Astrocyte of the cerebellum (primary cell): ENCODE results near the gene SRSF2.

Source experiments
- DNase-seq: peaks from one replicate; pipeline ENCODE4 v3.0.0-alpha.2; 2011; ENCODE audit warnings: low read depth
- H3K4me3 ChIP-seq: 2 replicates; pipeline ENCODE4 v1.5.1; 2011; ENCODE audit warnings: mild to moderate bottlenecking, low read depth, low read length, moderate library complexity
- in situ Hi-C: cut with HindIII; loops from 2 replicates; pipeline ENCODE4 v1.10.0; 2017; ENCODE audit warnings: low sequenced_read_pairs
- TF ChIP-seq, protein P1 (sequence below): IDR thresholded peaks from 2 replicates; pipeline ENCODE4 v1.5.1; 2012; ENCODE audit warnings: low read length, low read depth, moderate library complexity, mild to moderate bottlenecking; ENCODE audit errors: missing control alignments

Gene SRSF2

DNA sequence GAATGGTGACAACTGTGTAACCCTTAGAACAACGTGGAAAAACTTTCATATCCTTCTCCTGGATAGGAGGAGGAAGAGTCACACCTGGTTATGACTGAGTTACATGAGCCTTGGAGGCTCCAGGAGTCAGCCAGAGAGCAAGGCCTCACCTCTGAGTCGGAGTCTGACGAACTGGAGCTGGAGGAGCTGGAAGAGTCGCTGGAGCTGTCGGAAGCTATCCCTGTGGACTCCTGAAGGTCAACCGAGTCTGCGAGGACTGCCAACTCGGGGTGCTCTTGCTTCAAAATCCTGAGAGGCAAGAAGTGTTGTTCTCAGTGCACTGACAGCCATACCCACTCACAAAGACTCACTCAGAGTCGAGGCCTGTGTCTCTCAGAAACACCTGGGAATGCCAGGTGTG lies 16.9 kb downstream of the SRSF2 start:
- no peak for DNase-seq
- in situ Hi-C loops: no loop called here
- TF ChIP-seq, protein P1, sequence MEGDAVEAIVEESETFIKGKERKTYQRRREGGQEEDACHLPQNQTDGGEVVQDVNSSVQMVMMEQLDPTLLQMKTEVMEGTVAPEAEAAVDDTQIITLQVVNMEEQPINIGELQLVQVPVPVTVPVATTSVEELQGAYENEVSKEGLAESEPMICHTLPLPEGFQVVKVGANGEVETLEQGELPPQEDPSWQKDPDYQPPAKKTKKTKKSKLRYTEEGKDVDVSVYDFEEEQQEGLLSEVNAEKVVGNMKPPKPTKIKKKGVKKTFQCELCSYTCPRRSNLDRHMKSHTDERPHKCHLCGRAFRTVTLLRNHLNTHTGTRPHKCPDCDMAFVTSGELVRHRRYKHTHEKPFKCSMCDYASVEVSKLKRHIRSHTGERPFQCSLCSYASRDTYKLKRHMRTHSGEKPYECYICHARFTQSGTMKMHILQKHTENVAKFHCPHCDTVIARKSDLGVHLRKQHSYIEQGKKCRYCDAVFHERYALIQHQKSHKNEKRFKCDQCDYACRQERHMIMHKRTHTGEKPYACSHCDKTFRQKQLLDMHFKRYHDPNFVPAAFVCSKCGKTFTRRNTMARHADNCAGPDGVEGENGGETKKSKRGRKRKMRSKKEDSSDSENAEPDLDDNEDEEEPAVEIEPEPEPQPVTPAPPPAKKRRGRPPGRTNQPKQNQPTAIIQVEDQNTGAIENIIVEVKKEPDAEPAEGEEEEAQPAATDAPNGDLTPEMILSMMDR: no peak
- H3K4me3 ChIP-seq: no peak overlapping the region

DNA sequence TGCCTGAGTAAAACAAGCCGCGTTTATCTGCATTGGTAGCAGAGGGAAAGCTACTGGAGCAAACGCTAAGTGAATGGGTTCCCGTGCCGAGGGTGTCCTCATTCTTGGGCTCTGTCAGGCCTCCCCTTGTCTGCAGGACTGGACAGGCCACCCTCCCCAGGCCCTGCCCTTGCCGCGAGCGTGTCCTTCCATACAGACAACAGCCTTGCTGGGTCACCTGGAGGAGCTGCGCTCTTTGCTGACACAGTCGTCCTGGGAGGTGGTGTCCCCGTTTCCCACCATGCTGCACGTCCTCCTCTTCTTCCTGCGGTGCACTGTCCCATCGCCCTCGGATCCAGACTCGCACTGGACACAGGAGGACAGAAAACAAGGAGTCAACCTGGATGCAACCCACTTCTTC lies 18.6 kb downstream of the SRSF2 start:
- no peak for DNase-seq
- no peak overlapping the region for H3K4me3 ChIP-seq
- in situ Hi-C loops: no loop called here
- TF ChIP-seq, protein P1: no peak

DNA sequence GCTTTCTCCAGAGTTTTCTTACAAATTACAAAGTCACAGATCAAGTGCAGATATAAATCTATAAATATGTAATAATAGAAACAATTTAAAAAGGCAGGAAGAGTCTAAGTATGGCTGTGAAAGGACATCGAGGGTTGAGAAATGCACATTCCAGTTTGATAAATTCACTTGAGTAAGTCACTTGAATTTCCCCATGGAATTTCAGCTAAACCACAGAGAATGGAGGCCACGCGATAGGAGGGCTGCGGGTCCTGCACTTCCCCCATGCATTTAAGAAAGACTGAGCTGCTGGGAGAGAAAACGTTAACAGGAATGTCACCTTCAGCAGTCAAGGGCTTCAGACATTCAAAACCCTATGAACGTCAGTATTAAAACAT lies 20.3 kb downstream of the SRSF2 start:
- peak; percentile 73 for DNase-seq

DNA sequence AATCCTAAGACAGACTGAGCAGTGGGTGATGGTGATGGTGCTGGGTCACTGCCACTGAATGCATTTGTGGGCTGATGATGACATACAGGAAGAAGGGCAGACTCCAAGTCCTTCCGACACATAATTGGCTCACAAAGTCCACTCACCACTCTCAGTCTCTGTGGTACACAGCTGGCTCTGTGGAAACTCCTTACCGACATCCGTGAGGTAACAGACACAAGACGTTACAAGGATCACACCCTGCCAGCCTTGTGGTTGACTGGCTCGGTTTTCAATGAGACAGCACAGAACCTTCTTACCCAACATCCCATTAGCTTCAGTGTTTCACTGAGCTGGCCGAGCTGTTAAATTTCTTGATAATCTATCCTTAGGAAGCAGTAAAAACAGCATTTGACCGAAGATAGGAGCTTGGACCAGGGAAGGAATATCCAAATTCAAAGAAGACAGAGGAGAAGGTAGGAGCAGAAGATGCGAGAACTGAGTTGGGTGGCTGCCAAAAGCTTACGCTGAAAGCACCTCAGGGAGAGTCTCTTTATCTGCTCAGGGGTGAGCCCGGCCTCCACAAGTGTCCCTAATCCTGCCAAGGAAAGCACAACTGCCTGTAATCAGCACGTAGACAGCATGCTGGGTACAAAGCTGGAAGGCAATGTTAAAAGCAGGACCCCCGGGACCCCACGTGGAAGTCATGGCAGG lies 20.8 kb downstream of the SRSF2 start:
- in situ Hi-C loops: no loop called here

More for the DNA sequence above, 20.3 kb downstream of the SRSF2 start:
- H3K4me3 ChIP-seq: no peak overlapping the region
- TF ChIP-seq, protein P1: no peak
- in situ Hi-C loops: no loop called here

DNA sequence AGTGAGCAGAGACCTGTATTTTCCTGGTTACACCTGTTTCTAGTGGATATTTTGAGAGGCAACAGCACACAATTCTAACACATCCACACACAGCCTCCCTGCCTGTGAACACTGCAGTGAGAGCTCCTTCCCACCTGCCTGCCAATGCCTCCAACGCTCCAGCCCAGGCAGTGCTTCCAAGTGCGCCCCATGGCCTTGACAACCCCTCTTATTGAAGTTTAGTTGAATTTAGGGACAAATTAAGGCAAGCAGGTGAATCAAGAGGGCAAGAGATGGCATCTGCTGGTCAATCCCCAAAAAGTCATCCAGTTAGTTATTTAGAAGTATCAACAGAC lies 21.7 kb downstream of the SRSF2 start:
- no peak overlapping the region for H3K4me3 ChIP-seq
- no peak for DNase-seq
- TF ChIP-seq, protein P1: no peak
- in situ Hi-C loops: no loop called here

More for the DNA sequence above, 20.8 kb downstream of the SRSF2 start:
- H3K4me3 ChIP-seq: peak overlapping the region; percentile 3
- TF ChIP-seq, protein P1: no peak
- DNase-seq: peak; percentile 93

DNA sequence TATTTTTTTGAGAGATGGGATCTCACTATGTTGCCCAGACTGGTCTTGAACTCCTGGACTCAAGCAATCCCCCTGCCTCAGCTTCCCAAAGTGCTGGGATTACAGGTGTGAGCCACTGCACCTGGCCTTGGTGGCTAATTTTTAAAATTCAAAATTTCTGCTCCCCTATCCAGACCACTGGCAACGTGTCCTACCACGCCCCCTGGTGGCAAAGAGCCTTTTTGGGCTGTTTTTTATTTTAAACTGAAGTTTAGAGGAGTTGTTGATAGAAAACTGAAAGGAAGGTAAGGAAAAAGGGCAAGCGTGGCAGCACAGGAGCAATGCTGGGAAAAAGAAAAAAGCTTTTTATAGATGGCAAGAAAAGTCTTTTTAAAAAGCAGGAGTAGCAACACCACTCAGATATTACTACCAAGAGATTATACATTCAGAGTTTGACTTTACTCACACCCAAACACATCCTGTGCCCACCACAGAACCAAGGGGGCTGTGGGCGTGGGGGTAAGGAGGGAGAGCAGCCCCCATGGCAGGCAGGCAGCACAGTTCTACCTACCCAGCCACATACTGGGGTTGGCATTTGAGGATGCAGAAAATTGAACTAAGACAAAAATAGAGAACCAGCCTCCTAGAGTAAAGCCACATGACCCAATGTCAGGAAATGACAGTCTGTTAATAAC lies 22.2 kb downstream of the SRSF2 start:
- in situ Hi-C loops: no loop called here

More for the DNA sequence above, 22.2 kb downstream of the SRSF2 start:
- no peak overlapping the region for H3K4me3 ChIP-seq
- TF ChIP-seq, protein P1: peak; percentile 85
- no peak for DNase-seq
